ENCODE data around the gene TOLLIP.

DNA sequence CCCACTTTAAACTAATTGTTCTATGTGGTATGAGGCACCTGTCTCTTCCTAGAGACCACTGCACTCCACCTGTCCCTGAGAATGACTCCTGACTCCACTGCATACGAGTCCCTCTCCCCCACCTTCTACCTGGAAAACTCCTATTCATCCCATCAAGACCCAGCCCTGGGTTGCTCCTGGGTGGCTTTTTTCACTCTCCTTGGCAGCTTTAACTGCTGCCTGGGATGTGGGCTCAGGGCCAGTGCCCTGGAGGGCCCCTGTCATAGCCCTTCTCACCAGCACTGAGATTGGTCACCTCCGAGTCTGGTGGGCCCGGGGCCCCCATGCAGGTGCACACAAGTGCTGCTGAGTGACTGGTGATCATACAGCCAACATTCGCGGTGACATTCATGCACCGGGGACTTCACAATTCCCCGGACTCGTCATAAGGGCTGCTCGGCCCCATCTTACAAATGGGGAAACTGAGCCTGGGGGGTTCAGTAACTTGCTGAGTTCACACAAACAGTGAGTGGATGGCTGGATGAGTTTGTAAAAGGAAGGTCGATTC is 25.9 kb upstream of the TOLLIP start:
- TF ChIP-seq, protein P1, sequence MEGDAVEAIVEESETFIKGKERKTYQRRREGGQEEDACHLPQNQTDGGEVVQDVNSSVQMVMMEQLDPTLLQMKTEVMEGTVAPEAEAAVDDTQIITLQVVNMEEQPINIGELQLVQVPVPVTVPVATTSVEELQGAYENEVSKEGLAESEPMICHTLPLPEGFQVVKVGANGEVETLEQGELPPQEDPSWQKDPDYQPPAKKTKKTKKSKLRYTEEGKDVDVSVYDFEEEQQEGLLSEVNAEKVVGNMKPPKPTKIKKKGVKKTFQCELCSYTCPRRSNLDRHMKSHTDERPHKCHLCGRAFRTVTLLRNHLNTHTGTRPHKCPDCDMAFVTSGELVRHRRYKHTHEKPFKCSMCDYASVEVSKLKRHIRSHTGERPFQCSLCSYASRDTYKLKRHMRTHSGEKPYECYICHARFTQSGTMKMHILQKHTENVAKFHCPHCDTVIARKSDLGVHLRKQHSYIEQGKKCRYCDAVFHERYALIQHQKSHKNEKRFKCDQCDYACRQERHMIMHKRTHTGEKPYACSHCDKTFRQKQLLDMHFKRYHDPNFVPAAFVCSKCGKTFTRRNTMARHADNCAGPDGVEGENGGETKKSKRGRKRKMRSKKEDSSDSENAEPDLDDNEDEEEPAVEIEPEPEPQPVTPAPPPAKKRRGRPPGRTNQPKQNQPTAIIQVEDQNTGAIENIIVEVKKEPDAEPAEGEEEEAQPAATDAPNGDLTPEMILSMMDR (conservative IDR thresholded peaks at IDR 0.05; ENCODE audit: low read depth, low read length) = no peak
- TF ChIP-seq POLR2A (IDR thresholded peaks at IDR 0.05; ENCODE audit: low read depth, low read length) (no peak), BHLHE40 (IDR thresholded peaks at IDR 0.05; ENCODE audit: low read depth, low read length) (no peak), CHD1 (IDR thresholded peaks at IDR 0.05; ENCODE audit: low read depth, low read length) (no peak), FOS (IDR thresholded peaks at IDR 0.05; ENCODE audit: low read depth, low read length) (no peak), CEBPB (IDR thresholded peaks at IDR 0.05; ENCODE audit: low read depth, low read length) (no peak), MAZ (IDR thresholded peaks at IDR 0.05; ENCODE audit: borderline replicate concordance, low read depth, low read length) (no peak), MAFK (IDR thresholded peaks at IDR 0.05; ENCODE audit: low read depth, low read length) (no peak), RFX5 (IDR thresholded peaks at IDR 0.05; ENCODE audit: low read depth, low read length) (no peak)
- TF ChIP-seq, protein P2, sequence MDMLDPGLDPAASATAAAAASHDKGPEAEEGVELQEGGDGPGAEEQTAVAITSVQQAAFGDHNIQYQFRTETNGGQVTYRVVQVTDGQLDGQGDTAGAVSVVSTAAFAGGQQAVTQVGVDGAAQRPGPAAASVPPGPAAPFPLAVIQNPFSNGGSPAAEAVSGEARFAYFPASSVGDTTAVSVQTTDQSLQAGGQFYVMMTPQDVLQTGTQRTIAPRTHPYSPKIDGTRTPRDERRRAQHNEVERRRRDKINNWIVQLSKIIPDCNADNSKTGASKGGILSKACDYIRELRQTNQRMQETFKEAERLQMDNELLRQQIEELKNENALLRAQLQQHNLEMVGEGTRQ (IDR thresholded peaks at IDR 0.05; ENCODE audit: low read depth, low read length) = no peak

Data from IMR-90 (cell line).